HL-60/S4 (cell line): Measurements from ENCODE around the gene AURKA.
"Not testable (repeated sequence)": the region's sequence is repeated elsewhere in the genome, so short reads cannot be mapped to it uniquely, and the experiment has no call there.

Experiments
- in situ Hi-C: fragments of 300-500 bp; cut with MboI; formaldehyde crosslinking; loops from 2 replicates; pipeline ENCODE4 v1.14.3; 2022; ENCODE audit warnings: low sequenced_read_pairs

AURKA gene

DNA sequence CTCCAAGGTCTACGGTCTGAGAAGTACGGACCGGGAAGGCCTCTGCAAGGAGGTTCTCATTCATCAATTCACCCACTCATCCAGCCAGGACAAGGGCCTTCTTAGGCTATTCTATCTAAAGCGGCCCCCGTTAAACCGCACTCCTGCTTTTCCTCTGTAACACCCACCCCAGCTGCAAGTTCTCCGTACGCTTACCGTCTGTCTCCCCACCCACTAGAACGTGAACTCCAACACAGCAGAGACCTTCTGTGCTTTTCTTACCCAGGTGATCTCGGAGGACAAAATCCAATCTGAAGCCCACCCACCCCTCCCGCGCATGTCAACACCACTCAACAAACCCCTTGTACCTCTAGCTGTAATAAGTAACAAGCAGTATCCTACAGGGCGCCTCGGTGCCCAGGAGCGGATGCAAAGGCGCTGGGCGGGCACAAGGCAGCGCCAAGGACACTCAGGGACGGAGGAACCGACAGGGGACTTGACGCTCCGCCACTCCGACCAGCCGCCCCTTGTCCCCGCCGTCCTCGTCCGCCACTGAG lies 351 bp downstream of the AURKA start:
- in situ Hi-C loops: no loop called here

GRCh38 chr20:56391037-56391436 lies 978 bp downstream of the AURKA start:
- in situ Hi-C loops: no loop called here

DNA sequence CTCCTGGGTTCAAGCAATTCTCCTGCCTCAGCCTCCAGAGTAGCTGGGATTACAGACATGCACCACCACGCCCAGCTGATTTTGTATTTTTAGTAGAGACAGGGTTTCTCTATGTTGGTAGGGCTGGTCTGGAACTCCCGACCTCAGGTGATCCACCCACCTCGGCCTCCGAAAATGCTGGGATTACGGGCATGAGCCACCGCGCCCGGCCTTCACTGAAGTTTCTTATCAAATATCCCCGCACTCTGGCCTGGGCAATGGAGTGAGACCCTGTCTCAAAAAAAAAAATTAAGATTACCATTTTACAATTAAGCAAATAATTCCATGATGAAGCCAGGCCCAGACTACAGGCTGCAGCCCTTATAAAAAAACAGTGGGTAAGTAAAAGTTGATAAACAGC lies 1.6 kb downstream of the AURKA start:
- in situ Hi-C loops: not testable (repeated sequence)

DNA sequence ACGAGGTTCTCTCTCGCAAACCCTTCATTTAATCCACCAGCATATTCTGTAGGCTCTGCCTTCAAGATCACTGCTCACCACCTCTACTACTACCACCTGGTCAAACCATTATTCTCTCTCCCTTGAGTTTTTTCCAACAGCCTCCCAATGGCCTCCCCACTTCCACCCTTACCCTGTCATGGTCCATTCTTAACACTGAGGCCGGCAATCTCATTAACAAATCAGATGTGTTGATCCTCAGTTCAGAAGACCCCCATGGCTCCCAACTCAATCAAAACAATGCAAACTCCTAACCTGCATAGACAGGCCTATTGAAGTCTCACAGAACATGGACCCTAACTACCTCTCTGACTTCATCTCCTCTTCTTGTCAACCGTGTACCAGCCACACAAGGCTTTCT lies 2.2 kb downstream of the AURKA start:
- in situ Hi-C loops: no loop called here

GRCh38 chr20:56388882-56389281 lies 3.1 kb downstream of the AURKA start:
- in situ Hi-C loops: no loop called here

GRCh38 chr20:56386219-56386618 lies 5.8 kb downstream of the AURKA start:
- in situ Hi-C loops: no loop called here

DNA sequence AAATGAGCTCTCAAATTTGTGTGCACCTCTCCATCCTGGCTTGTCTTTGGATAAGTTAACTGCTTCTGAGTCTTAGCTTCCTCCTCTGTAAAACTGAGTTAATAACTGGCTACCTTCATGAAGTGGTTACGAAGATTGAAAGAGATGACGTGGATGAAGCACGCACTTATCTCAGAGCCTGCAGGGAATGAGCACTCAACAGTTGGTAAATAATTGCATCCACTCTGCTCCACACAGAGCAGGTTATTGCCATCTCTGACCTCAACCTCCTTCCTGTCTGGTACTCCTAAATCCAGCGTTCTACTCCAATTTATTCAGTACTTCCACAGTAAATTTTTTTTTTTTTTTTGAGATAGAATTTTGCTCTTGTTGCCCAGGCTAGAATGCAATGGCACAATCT lies 6.9 kb downstream of the AURKA start:
- in situ Hi-C loops: no loop called here

DNA sequence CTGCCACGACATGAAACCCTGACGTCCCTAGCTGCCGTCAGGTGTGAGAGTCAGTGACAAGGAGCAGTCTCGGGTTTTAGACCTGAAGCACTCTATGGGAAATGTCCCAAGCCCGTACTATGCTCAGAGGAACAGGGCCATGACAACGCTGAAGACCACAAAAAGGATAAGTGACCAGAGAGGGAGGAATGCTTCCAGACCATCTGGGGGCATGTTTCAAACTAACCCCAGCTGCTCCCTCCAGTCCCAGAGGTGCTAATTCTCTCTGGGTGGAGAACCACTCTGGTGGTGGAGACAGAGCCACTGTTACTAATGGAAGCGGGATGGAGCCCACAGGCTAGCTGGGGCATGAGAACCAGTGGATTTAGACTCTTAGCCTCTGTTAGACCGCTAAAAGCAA lies 8.7 kb downstream of the AURKA start:
- in situ Hi-C loops: no loop called here

GRCh38 chr20:56382696-56383095 lies 9.3 kb downstream of the AURKA start:
- in situ Hi-C loops: no loop called here

DNA sequence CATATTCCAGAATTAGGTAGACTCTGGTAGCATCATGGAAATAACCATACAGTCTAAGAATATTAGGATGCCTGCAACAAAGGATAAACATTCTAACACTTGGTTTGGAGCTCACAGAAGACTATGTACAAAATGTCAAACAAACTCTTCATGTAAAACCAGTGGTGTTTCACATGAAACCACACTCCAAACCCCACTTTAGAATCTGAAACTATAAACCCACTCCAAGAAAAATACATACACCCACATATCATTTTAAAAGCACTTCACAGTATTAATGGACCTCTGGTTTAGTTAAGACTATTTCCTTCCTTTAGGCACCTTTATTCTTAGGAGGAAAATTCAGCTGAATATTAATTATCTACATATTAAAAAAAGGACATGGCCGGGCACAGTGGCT lies 10.5 kb downstream of the AURKA start:
- in situ Hi-C loops: no loop called here

DNA sequence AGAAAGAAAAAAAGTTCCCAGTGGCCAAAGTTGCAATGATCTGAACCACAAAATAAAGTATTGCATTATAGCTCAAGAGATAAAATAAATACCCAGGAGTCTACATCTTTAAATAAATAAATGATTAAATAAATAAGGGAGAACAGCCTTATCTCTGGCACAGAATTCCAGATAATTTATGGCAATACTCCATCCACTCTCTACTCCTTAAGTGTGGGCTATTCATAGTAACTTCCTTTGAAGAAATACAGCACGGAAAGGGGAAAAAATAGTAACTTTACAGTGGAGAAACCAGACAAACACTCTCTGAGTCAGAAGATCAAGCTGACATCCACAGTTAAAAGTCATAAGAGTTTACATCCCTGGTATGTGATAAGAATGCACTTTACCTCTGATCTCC lies 11.6 kb downstream of the AURKA start:
- in situ Hi-C loops: no loop called here

- in situ Hi-C loops: no loop called here
These were observed 13.6 kb downstream of the AURKA start for GRCh38 chr20:56378386-56378785.

DNA sequence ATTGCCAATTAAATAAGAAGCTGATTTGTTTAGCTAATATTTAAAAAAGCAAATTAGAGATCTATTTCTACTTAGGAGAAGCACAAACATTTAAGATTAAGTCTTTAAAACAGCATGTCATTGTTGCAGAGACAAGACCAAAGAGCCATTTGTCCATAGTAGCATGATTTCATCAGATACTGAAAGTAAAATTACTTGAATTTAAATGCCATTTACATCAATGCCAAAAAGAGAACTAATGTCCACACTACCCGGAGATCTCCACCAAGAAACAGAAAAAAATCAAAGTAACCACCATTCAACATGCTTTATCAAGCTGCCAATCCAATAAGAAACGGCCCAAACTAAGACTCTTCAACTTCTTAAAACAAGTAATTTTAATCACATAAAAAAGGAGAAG lies 15.7 kb downstream of the AURKA start:
- in situ Hi-C loops: no loop called here

DNA sequence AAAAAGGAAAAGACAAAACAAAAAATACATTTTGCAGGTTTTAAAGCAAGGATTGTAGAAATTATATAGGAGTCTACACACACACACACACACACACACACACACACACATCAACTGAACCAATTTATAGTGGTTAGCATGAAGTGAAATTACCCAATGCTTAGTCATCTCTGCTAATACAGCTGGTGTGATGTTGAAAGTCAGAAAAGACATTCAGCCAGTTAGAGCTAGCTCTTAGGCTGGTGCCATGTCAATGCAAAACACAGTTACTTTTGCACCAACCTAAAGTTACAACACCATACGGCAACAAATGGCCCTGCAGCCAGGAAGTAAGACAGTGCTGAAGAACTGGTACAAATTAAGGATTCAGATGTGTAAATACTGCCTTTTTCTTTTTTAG lies 18.1 kb downstream of the AURKA start:
- in situ Hi-C loops: no loop called here

GRCh38 chr20:56372850-56373249 lies 19.2 kb downstream of the AURKA start:
- in situ Hi-C loops: no loop called here

GRCh38 chr20:56371977-56372376 lies 20.0 kb downstream of the AURKA start:
- in situ Hi-C loops: no loop called here

- in situ Hi-C loops: no loop called here
These were observed 22.8 kb downstream of the AURKA start for GRCh38 chr20:56369179-56369578.

DNA sequence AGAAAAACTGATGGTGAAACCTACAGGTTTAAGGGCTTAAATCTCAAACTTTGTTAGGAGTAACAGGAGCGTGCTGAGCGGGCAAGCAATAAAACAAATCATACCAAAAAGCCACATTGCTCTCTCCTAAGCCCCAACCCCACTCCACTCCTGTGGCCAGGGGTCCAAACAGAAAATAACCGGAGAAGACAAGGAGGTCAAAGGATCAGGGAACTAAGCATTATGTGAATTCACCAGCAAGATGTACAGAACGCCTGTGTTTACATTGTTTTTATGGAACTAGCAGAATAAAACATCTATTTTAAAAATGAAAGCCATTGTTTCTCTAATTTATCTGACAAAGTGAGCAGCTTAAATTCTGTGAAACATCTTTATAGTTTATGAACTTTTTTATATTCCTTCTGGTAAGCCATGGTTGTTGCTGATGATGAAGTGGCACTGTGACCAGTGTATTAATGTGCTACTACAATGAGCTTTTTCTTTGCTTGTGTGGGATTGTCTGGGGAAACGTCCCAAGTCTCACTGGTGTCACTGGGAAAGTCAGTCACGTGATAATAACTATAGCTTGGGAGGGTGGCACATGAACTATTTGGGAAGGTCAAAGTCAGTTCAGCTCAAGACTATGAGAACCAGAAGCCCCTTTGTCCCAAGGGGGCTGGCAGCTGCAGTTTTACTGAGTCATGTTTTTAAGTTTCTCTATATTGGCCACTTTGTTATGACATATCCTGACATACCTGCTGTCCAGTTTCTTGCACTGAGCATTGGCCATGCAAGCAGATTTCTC lies 23.5 kb downstream of the AURKA start:
- in situ Hi-C loops: no loop called here

- in situ Hi-C loops: no loop called here
These were observed 28.5 kb downstream of the AURKA start for GRCh38 chr20:56363491-56363890.

DNA sequence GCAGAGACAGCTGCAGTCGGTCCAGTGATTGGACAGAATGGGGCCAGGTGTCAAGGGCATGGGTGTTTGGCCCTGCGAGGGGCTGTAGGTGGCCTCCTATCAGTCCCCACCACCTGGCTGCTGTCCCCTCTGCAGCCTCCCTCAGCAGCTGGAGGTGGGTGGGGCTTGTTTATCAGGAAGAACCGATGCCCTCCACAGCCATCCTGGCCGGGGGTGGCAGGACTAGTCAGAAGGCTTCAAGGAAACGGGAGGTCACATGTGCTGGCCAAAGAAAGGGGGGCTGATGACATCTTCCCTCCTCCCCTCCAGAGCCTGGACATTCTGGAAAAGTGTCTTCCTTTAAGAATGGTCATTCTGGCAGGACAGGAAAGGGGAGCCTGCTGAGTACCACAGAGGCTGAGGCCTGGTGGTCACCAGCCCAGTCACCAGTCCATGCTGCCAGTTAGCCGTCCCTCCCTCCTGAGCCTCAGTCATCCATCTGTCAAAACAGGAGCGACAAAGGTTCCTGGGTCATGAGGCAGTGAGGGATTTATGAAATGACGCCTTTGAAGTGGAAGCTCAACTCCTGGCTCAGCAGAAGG lies 29.1 kb downstream of the AURKA start:
- in situ Hi-C loops: no loop called here

DNA sequence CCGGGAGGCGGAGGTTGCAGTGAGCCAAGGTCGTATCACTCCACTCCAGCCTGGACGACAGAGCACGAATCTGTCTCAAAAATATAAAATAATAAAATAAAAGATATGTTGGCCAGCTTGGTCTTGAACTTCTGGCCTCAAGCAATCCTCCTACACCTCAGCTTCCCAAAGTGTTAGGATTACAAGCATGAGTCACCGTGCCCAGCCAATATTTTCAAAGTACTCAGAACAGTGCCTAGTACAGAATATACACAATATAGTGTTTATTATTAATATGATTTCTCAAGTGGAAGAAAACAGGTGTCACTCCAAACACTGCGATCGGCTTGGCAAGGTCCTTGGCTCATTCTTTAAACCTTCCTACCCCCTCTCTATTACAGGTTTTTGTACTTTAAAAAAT lies 30.1 kb downstream of the AURKA start:
- in situ Hi-C loops: no loop called here

- in situ Hi-C loops: no loop called here
These were observed 31.2 kb downstream of the AURKA start for GRCh38 chr20:56360908-56361205.
